HEK293 (cell line): ENCODE results near the gene ZC3H12C.

Experiments
- CTCF ChIA-PET: fragments of 350-600 bp; formaldehyde crosslinking; extraction: SDS; loops from one replicate; lab custom pipeline; 2021; ENCODE audit warnings: antibody characterized with exemption; lab: Yijun Ruan, JAX
- POLR2A ChIA-PET: fragments of 300-600 bp; formaldehyde crosslinking; extraction: SDS; loops from one replicate; lab custom pipeline; 2020; ENCODE audit warnings: antibody characterized with exemption, inconsistent platforms; lab: Yijun Ruan, JAX
- H3K27ac ChIP-seq: fragments of 200-500 bp; sonication (Bioruptor generic); 2 replicates; pipeline ENCODE4 v1.5.1; 2014; ENCODE audit warnings: low read depth, low read length, control low read depth, inconsistent platforms; ENCODE audit errors: extremely low read depth
- H3K36me3 ChIP-seq, 2 experiments: fragments of 200-500 bp in 1 of 2; sonication (Bioruptor generic) in 1 of 2; 1 replicate in 1 of 2; 2 replicates in 1 of 2; pipeline ENCODE4 v1.5.1; 2014 to 2017; ENCODE audit warnings: inconsistent platforms in 2 of 2, low read length in 2 of 2; ENCODE audit not compliant: control insufficient read depth in 2 of 2, insufficient read depth in 1 of 2
- H3K4me1 ChIP-seq: fragments of 200-500 bp; sonication (Bioruptor generic); 2 replicates; pipeline ENCODE4 v1.5.1; 2014; ENCODE audit warnings: mild to moderate bottlenecking, low read length, inconsistent platforms; ENCODE audit not compliant: control insufficient read depth, insufficient read depth
- H3K4me3 ChIP-seq: 2 replicates; pipeline ENCODE4 v1.5.1; 2011; ENCODE audit warnings: low read depth, mild to moderate bottlenecking, control low read depth, low read length, moderate library complexity
- H3K9me3 ChIP-seq: fragments of 200-500 bp; sonication (Bioruptor generic); 2 replicates; pipeline ENCODE4 v1.5.1; 2014; ENCODE audit warnings: low read depth, low read length, inconsistent platforms; ENCODE audit not compliant: control insufficient read depth, insufficient read depth
- EGR2 ChIP-seq: fragments of 450-650 bp; formaldehyde crosslinking; IDR thresholded peaks from 2 replicates; pipeline ENCODE4 v1.5.1; 2016; ENCODE audit warnings: low read depth, missing biosample characterization, missing genetic modification characterization
- KLF9 ChIP-seq: fragments of 450-650 bp; formaldehyde crosslinking; IDR thresholded peaks from 2 replicates; pipeline ENCODE4 v1.5.1; 2016; ENCODE audit warnings: missing biosample characterization, missing genetic modification characterization, low read depth
- MEIS1 ChIP-seq: sonication (generic); formaldehyde crosslinking; IDR thresholded peaks from 2 replicates; pipeline ENCODE4 v1.8.1; 2022; ENCODE audit warnings: missing genetic modification reagents, mild to moderate bottlenecking, borderline replicate concordance
- PRDM1 ChIP-seq: fragments of 450-650 bp; formaldehyde crosslinking; IDR thresholded peaks from 2 replicates; pipeline ENCODE4; 2016; ENCODE audit warnings: missing biosample characterization, missing genetic modification characterization
- ZFHX2 ChIP-seq: fragments of 450-650 bp; formaldehyde crosslinking; conservative IDR thresholded peaks from 2 replicates; pipeline ENCODE4 v1.5.1; 2016; ENCODE audit warnings: missing biosample characterization, missing genetic modification characterization
- ZNF138 ChIP-seq: fragments of 450-650 bp; formaldehyde crosslinking; IDR thresholded peaks from 2 replicates; pipeline ENCODE4 v1.5.1; 2016; ENCODE audit warnings: missing biosample characterization, missing genetic modification characterization, borderline replicate concordance
- ZNF169 ChIP-seq: fragments of 450-650 bp; formaldehyde crosslinking; IDR thresholded peaks from 2 replicates; pipeline ENCODE4 v1.5.1; 2016; ENCODE audit warnings: missing biosample characterization, missing genetic modification characterization
- ZNF521 ChIP-seq: fragments of 450-650 bp; formaldehyde crosslinking; IDR thresholded peaks from 2 replicates; pipeline ENCODE4 v1.5.1; 2017; ENCODE audit warnings: missing biosample characterization, mild to moderate bottlenecking, missing genetic modification characterization
- ZNF529 ChIP-seq: fragments of 450-650 bp; formaldehyde crosslinking; IDR thresholded peaks from 2 replicates; pipeline ENCODE4 v1.5.1; 2017; ENCODE audit warnings: missing genetic modification characterization, missing biosample characterization; ENCODE audit not compliant: insufficient replicate concordance
- ZNF544 ChIP-seq: fragments of 450-650 bp; formaldehyde crosslinking; IDR thresholded peaks from 2 replicates; pipeline ENCODE4 v1.5.0; 2017; ENCODE audit warnings: missing biosample characterization, missing genetic modification characterization
- ZNF626 ChIP-seq: fragments of 450-650 bp; sonication (Bioruptor Pico); formaldehyde crosslinking; IDR thresholded peaks from 2 replicates; pipeline ENCODE4 v1.5.1; 2018; ENCODE audit warnings: missing biosample characterization, missing genetic modification characterization, inconsistent platforms
- ZNF747 ChIP-seq: fragments of 450-650 bp; formaldehyde crosslinking; IDR thresholded peaks from 2 replicates; pipeline ENCODE4 v1.5.1; 2016; ENCODE audit warnings: missing biosample characterization, missing genetic modification characterization
- ZNF776 ChIP-seq: fragments of 450-650 bp; formaldehyde crosslinking; IDR thresholded peaks from 2 replicates; pipeline ENCODE4 v1.5.0; 2017; ENCODE audit warnings: missing biosample characterization, missing genetic modification characterization, borderline replicate concordance
- ZNF830 ChIP-seq: fragments of 450-650 bp; IDR thresholded peaks from 2 replicates; pipeline ENCODE4 v1.5.0; 2018; ENCODE audit warnings: missing biosample characterization, missing genetic modification characterization, low read depth, mild to moderate bottlenecking, moderate library complexity
- TF ChIP-seq, protein P1 (sequence below): fragments of 450-650 bp; formaldehyde crosslinking; IDR thresholded peaks from 2 replicates; pipeline ENCODE4 v1.5.1; 2017; ENCODE audit warnings: missing biosample characterization, missing genetic modification characterization
- TF ChIP-seq, protein P2 (sequence below): IDR thresholded peaks from 2 replicates; pipeline ENCODE4 v1.6.1; 2011; ENCODE audit warnings: mild to moderate bottlenecking, low read depth, low read length, borderline replicate concordance
- TF ChIP-seq, protein P3 (sequence below): fragments of 450-650 bp; formaldehyde crosslinking; IDR thresholded peaks from 2 replicates; pipeline ENCODE4; 2016; ENCODE audit warnings: missing biosample characterization, missing genetic modification characterization
- TF ChIP-seq, protein P4 (sequence below): fragments of 450-650 bp; formaldehyde crosslinking; IDR thresholded peaks from 2 replicates; pipeline ENCODE4 v1.5.1; 2016; ENCODE audit warnings: missing biosample characterization, missing genetic modification characterization
- TF ChIP-seq, protein P5 (sequence below): fragments of 450-650 bp; IDR thresholded peaks from 2 replicates; pipeline ENCODE4 v1.5.1; 2018; ENCODE audit warnings: missing biosample characterization, missing genetic modification characterization
- TF ChIP-seq, protein P6 (sequence below): fragments of 450-650 bp; formaldehyde crosslinking; conservative IDR thresholded peaks from 2 replicates; pipeline ENCODE4 v1.5.1; 2016; ENCODE audit warnings: low read depth, missing biosample characterization, missing genetic modification characterization

The ZC3H12C gene

DNA sequence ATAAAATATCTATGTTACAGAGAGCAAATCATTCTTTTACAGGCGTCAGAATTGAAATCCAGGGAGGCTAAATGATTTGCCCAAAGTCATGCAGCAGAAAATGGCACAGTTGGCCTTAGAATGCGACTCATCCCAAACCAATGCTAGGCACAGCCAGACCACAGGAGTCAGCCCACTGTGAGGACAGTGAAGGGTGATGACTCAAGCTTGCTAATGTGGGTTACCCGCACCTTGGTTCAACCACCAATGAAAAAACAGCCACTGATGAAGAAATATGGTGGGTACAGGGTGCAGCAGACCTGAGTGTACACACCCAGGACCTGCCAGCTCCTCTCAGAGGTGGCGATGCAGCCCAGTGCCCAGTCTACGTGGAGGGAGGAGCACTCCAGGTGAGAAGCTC is 89.7 kb downstream of the ZC3H12C start (continued):
- TF ChIP-seq, protein P1, sequence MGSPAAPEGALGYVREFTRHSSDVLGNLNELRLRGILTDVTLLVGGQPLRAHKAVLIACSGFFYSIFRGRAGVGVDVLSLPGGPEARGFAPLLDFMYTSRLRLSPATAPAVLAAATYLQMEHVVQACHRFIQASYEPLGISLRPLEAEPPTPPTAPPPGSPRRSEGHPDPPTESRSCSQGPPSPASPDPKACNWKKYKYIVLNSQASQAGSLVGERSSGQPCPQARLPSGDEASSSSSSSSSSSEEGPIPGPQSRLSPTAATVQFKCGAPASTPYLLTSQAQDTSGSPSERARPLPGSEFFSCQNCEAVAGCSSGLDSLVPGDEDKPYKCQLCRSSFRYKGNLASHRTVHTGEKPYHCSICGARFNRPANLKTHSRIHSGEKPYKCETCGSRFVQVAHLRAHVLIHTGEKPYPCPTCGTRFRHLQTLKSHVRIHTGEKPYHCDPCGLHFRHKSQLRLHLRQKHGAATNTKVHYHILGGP (tag by site-specific recombination), result no peak
- TF ChIP-seq KLF9 (tag by site-specific recombination), result no peak
- no peak for TF ChIP-seq ZNF529 (tag by site-specific recombination)
- TF ChIP-seq, protein P2, sequence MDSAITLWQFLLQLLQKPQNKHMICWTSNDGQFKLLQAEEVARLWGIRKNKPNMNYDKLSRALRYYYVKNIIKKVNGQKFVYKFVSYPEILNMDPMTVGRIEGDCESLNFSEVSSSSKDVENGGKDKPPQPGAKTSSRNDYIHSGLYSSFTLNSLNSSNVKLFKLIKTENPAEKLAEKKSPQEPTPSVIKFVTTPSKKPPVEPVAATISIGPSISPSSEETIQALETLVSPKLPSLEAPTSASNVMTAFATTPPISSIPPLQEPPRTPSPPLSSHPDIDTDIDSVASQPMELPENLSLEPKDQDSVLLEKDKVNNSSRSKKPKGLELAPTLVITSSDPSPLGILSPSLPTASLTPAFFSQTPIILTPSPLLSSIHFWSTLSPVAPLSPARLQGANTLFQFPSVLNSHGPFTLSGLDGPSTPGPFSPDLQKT, result no peak
- TF ChIP-seq, protein P3, sequence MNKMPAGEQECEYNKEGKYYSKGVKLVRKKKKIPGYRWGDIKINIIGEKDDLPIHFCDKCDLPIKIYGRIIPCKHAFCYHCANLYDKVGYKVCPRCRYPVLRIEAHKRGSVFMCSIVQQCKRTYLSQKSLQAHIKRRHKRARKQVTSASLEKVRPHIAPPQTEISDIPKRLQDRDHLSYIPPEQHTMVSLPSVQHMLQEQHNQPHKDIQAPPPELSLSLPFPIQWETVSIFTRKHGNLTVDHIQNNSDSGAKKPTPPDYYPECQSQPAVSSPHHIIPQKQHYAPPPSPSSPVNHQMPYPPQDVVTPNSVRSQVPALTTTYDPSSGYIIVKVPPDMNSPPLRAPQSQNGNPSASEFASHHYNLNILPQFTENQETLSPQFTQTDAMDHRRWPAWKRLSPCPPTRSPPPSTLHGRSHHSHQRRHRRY, result no peak

DNA sequence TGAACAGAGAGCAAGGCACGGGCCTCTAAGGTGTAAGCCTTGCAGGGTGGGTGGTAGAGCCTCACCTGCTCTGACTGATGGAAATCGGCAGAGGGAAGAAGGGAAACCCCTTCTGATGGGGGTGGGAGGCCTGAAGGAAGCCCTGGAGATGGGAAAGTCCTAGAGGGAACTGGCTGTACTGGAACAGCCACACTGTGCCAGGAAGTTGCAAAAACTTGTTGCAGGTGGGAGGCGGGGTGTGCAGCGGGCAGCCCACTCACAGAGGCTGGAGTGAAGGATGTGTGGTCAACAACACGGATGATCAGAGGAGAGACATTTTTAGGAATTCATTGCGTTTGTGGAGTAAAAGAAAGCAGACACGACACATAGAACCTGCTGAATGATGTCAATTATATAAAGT is 91.3 kb downstream of the ZC3H12C start:
- H3K36me3 ChIP-seq, result no peaks in the 10 kb centered on the region
- no peak overlapping the region for H3K4me3 ChIP-seq
- no peaks in the 10 kb centered on the region for H3K4me1 ChIP-seq
- ChIA-PET POLR2A (no interaction called here), CTCF (interaction anchor here (0.6 to 1.5 kb wide), 3 partner anchors 8 to 17 kb away, joined by 3 to 5 read pairs (median 4); no protein-coding TSS in a partner anchor)
- no peaks in the 10 kb centered on the region for H3K9me3 ChIP-seq
- no peak overlapping the region for H3K27ac ChIP-seq
- 0 out of 2 replicates have a peak, but pooled peaks have one; percentile 5 for TF ChIP-seq EGR2
- TF ChIP-seq, protein P4, sequence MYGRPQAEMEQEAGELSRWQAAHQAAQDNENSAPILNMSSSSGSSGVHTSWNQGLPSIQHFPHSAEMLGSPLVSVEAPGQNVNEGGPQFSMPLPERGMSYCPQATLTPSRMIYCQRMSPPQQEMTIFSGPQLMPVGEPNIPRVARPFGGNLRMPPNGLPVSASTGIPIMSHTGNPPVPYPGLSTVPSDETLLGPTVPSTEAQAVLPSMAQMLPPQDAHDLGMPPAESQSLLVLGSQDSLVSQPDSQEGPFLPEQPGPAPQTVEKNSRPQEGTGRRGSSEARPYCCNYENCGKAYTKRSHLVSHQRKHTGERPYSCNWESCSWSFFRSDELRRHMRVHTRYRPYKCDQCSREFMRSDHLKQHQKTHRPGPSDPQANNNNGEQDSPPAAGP, result no peak
- TF ChIP-seq PRDM1 (tag by site-specific recombination), result no peak
- no peak for TF ChIP-seq ZNF521 (tag by site-specific recombination)
- no peak for TF ChIP-seq ZNF169 (tag by site-specific recombination)
- TF ChIP-seq ZFHX2 (tag by site-specific recombination), result 0 out of 2 replicates have a peak, but pooled peaks have one; percentile 13
- no peak for TF ChIP-seq ZNF830 (tag by site-specific recombination)
- TF ChIP-seq ZNF776 (tag by site-specific recombination), result no peak
- no peak for TF ChIP-seq ZNF544 (tag by site-specific recombination)

DNA sequence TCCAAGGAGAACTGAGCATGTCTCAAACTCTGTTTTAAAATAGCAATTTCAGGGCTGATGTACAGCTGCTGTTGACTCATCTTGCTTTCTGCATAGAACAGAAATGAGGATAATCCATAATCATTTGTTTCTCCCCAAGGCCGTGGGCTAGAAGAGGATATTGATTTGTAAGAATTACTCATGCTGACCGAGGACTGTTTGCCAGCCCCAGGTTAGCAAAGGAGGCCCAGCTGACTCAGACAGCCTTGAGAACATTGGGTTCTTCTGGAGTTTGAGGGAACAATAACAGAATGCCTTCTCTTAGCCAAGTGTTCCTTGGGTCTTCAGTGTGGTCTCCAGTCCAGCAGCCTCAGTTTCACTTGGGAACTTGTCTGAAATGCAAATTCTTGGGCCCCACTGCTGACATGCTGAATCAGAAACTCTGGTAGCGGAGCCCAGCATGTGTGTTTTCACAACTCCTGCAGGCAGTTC is 92.0 kb downstream of the ZC3H12C start:
- Histone ChIP-seq H3K36me3 (no peaks in the 10 kb centered on the region), H3K4me3 (no peak overlapping the region), H3K9me3 (no peaks in the 10 kb centered on the region), H3K27ac (no peak overlapping the region), H3K4me1 (no peaks in the 10 kb centered on the region)
- ChIA-PET POLR2A (no interaction called here), CTCF (interaction anchor here (0.6 to 1.5 kb wide), 3 partner anchors 10 to 19 kb away, joined by 3 to 4 read pairs (median 3); no protein-coding TSS in a partner anchor)
- TF ChIP-seq ZNF521 (tag by site-specific recombination), result no peak
- TF ChIP-seq, protein P5, sequence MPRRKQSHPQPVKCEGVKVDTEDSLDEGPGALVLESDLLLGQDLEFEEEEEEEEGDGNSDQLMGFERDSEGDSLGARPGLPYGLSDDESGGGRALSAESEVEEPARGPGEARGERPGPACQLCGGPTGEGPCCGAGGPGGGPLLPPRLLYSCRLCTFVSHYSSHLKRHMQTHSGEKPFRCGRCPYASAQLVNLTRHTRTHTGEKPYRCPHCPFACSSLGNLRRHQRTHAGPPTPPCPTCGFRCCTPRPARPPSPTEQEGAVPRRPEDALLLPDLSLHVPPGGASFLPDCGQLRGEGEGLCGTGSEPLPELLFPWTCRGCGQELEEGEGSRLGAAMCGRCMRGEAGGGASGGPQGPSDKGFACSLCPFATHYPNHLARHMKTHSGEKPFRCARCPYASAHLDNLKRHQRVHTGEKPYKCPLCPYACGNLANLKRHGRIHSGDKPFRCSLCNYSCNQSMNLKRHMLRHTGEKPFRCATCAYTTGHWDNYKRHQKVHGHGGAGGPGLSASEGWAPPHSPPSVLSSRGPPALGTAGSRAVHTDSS, result no peak
- TF ChIP-seq ZNF138, result no peak
- TF ChIP-seq, protein P6, sequence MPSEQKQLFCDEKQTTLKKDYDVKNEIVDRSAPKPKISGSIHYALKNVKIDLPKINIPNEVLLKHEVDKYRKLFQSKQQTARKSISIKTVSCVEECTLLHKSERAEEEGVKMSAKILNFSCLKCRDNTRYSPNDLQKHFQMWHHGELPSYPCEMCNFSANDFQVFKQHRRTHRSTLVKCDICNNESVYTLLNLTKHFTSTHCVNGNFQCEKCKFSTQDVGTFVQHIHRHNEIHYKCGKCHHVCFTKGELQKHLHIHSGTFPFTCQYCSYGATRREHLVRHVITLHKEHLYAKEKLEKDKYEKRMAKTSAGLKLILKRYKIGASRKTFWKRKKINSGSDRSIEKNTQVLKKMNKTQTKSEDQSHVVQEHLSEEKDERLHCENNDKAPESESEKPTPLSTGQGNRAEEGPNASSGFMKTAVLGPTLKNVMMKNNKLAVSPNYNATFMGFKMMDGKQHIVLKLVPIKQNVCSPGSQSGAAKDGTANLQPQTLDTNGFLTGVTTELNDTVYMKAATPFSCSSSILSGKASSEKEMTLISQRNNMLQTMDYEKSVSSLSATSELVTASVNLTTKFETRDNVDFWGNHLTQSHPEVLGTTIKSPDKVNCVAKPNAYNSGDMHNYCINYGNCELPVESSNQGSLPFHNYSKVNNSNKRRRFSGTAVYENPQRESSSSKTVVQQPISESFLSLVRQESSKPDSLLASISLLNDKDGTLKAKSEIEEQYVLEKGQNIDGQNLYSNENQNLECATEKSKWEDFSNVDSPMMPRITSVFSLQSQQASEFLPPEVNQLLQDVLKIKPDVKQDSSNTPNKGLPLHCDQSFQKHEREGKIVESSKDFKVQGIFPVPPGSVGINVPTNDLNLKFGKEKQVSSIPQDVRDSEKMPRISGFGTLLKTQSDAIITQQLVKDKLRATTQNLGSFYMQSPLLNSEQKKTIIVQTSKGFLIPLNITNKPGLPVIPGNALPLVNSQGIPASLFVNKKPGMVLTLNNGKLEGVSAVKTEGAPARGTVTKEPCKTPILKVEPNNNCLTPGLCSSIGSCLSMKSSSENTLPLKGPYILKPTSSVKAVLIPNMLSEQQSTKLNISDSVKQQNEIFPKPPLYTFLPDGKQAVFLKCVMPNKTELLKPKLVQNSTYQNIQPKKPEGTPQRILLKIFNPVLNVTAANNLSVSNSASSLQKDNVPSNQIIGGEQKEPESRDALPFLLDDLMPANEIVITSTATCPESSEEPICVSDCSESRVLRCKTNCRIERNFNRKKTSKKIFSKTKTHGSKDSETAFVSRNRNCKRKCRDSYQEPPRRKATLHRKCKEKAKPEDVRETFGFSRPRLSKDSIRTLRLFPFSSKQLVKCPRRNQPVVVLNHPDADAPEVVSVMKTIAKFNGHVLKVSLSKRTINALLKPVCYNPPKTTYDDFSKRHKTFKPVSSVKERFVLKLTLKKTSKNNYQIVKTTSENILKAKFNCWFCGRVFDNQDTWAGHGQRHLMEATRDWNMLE (tag by site-specific recombination), result no peak
- no peak for TF ChIP-seq ZNF747 (tag by site-specific recombination)
- TF ChIP-seq MEIS1 (CRISPR knock-in tag), result no peak
- TF ChIP-seq ZNF626 (tag by site-specific recombination), result no peak
